Epithelial cell of proximal tubule (primary cell): Measurements from ENCODE around the gene PTCRA. TPM values are rescaled to one million over a fixed set of nuclear protein-coding genes. Genes with fewer than 3 reads are reported as not detected.
"Not testable (repeated sequence)": the region's sequence is repeated elsewhere in the genome, so short reads cannot be mapped to it uniquely, and the experiment has no call there.

Experiments used
- DNase-seq: peaks from one replicate; pipeline ENCODE4 v3.0.0-alpha.2; 2011; ENCODE audit warnings: low read depth
- H3K4me3 ChIP-seq: 2 replicates; pipeline ENCODE4 v1.5.1; 2011; ENCODE audit warnings: low read depth, mild to moderate bottlenecking, low read length
- CTCF ChIP-seq: conservative IDR thresholded peaks from 2 replicates; pipeline ENCODE4 v1.5.1; 2012; ENCODE audit warnings: low read depth, mild to moderate bottlenecking, low read length
- total RNA-seq: library from RNA; depleted of rRNA; stranded (reverse); fragments of >200 nt; gene quantifications from 2 replicates; pipeline ENCODE4 v1.2.3, GENCODE V29; 2015

PTCRA gene
- total RNA-seq, 1 donor from 2014 or later, result not detected

GRCh38 chr6:42937548-42938427 is 21.9 kb downstream of the PTCRA start:
- TF ChIP-seq CTCF, result no peak
- no peak for DNase-seq

GRCh38 chr6:42938428-42938796 is 22.6 kb downstream of the PTCRA start:
- H3K4me3 ChIP-seq, result no peak overlapping the region
- no peak for DNase-seq
- TF ChIP-seq CTCF, result no peak

More at GRCh38 chr6:42937548-42938427, 21.9 kb downstream of the PTCRA start:
- H3K4me3 ChIP-seq, result no peak overlapping the region

GRCh38 chr6:42938987-42939809 is 23.3 kb downstream of the PTCRA start:
- no peak overlapping the region for H3K4me3 ChIP-seq
- no peak for TF ChIP-seq CTCF
- DNase-seq, result no peak

- DNase-seq, result no peak
- no peak for TF ChIP-seq CTCF
- no peak overlapping the region for H3K4me3 ChIP-seq
These were observed 23.9 kb downstream of the PTCRA start for GRCh38 chr6:42939810-42940167.

GRCh38 chr6:42940493-42941045 is 24.7 kb downstream of the PTCRA start:
- TF ChIP-seq CTCF, result no peak
- no peak for DNase-seq
- H3K4me3 ChIP-seq, result no peak overlapping the region

GRCh38 chr6:42941356-42941755 is 25.5 kb downstream of the PTCRA start:
- not testable (repeated sequence) for H3K4me3 ChIP-seq, DNase-seq

GRCh38 chr6:42942444-42942843 is 26.6 kb downstream of the PTCRA start:
- H3K4me3 ChIP-seq, result no peak overlapping the region
- no peak for TF ChIP-seq CTCF
- DNase-seq, result no peak
